Psoas muscle (tissue), 8 donors: ENCODE data around the gene YPEL3. TPM values are rescaled to one million over a fixed set of nuclear protein-coding genes. Genes with fewer than 3 reads are reported as not detected.

Experiments used
- ATAC-seq, 4 donors: fragments of 200-7000 bp; cut with Tn5 transposase; one replicate each; pipeline ENCODE4 v1.9.1; 2020; ENCODE audit warnings: moderate library complexity in 3 of 4, mild to moderate bottlenecking in 2 of 4
- DNase-seq, 2 donors: peaks; one replicate each; pipeline ENCODE4 v3.0.0-alpha.2; 2020
- H3K27ac ChIP-seq: fragments of 200-600 bp; one replicate; pipeline ENCODE4 v1.8.0; 2022
- H3K27me3 ChIP-seq, 3 donors: fragments of 200-600 bp in 1 of 3; one replicate each; pipeline versions ENCODE4 v1.6.1 to v1.8.0; 2013 to 2022; ENCODE audit warnings: low read length in 2 of 3, mild to moderate bottlenecking in 2 of 3, moderate library complexity in 1 of 3; ENCODE audit not compliant: insufficient read depth in 3 of 3
- H3K36me3 ChIP-seq, 2 donors: fragments of 200-600 bp in 1 of 2; one replicate each; pipeline versions ENCODE4 v1.6.1 to v1.8.0; 2013 to 2022; ENCODE audit warnings: low read depth in 1 of 2, mild to moderate bottlenecking in 1 of 2, moderate library complexity in 1 of 2; ENCODE audit not compliant: insufficient read depth in 1 of 2
- H3K4me1 ChIP-seq: fragments of 200-600 bp; one replicate; pipeline ENCODE4 v1.8.0; 2022
- H3K4me3 ChIP-seq: fragments of 200-600 bp; one replicate; pipeline ENCODE4 v1.8.0; 2022; ENCODE audit warnings: mild to moderate bottlenecking
- H3K9me3 ChIP-seq: fragments of 200-600 bp; one replicate; pipeline ENCODE4 v1.8.0; 2022
- CTCF ChIP-seq: fragments of 200-600 bp; IDR thresholded peaks from one replicate; pipeline ENCODE4 v1.8.0; 2022; ENCODE audit warnings: antibody characterized with exemption
- WGBS, 3 donors: extraction: QIAGEN DNeasy Blood & Tissue Kit; methylation state at CpG; one replicate each; pipeline versions ENCODE4 v1.1.6 to v1.1.7; 2013; 5-methylcytosine and 5-hydroxymethylcytosine counted together
- intact Hi-C, 2 donors: fragments of 100-400 bp; cut with DNase I; formaldehyde crosslinking; loops; one replicate each; pipeline versions ENCODE4 v1.11.0 to v1.14.2; 2022
- polyA plus RNA-seq, 3 donors: library from polyadenylated mRNA; stranded (reverse); fragments of 200-250 nt; gene quantifications; one replicate each; pipeline ENCODE4 v1.2.3, GENCODE V29; 2013
- total RNA-seq, 4 donors: library from RNA; stranded (reverse); fragmentation: NEBNext Ultra II Directional in 2 of 4; extraction: Animal tissue kit (Norgen Biotek cat#: 25700) in 2 of 4; gene quantifications; one replicate each; pipeline versions ENCODE4 v1.2.1 to v1.2.4, GENCODE V29; 2021 to 2023
- donor health status: healthy with polysubstance abuse.
- donor health status: DM: no; HTN: no; CAD: no; lungs with moderate emphysema.
- donor health status: Bipolar disorder and iron deficiency.
- donor health status: healthy.
- donor health status: DM: yes; HTN: yes; CAD: no.
- donor health status: DM: no; HTN: no; CAD: no.
- donor health status: DM: no; HTN: no; CAD: no.
- donor health status: DM: yes; HTN: yes; CAD: no.

Gene YPEL3
- total and polyA plus RNA-seq, 7 donors, result 24.8 to 156 (median 72.8) TPM

- Histone ChIP-seq H3K4me1 (no peaks in the 10 kb centered on the region), H3K9me3 (no peaks in the 10 kb centered on the region), H3K36me3 (peaks cover 0 to 60% of the 10 kb centered on the region in 2 donors), H3K27ac (peak overlapping the region; percentile 46), H3K27me3 (no peaks in the 10 kb centered on the region), H3K4me3 (no peak overlapping the region)
- intact Hi-C loops, result no loop called here
- DNase-seq (peak in 1 of 2 donors; percentile 52), ATAC-seq (peak in 2 of 4 donors; percentile 42)
- 40 to 54% (median 44%) methylated on average over 3 of the region's 3 CpGs for WGBS, 3 donors
- TF ChIP-seq CTCF, result no peak
Observed at GRCh38 chr16:30085247-30085646, 10.8 kb downstream of the YPEL3 start.

- Histone ChIP-seq H3K36me3 (peaks cover 0 to 65% of the 10 kb centered on the region in 2 donors), H3K4me1 (no peaks in the 10 kb centered on the region), H3K27me3 (no peaks in the 10 kb centered on the region), H3K27ac (peak overlapping the region; percentile 46), H3K4me3 (no peak overlapping the region), H3K9me3 (no peaks in the 10 kb centered on the region)
- peak; percentile 68 to 90 for DNase-seq
- TF ChIP-seq CTCF, result no peak
- WGBS, 3 donors, result 49 to 58% (median 52%) methylated on average over 17 of the region's 17 CpGs
- intact Hi-C loops, result no loop called here
- ATAC-seq, result peak; percentile 10 to 52 (median 38)
Observed at GRCh38 chr16:30084816-30085159, 11.2 kb downstream of the YPEL3 start.

- Histone ChIP-seq H3K4me3 (no peak overlapping the region), H3K36me3 (peaks cover 0 to 70% of the 10 kb centered on the region in 2 donors), H3K9me3 (no peaks in the 10 kb centered on the region), H3K27me3 (no peaks in the 10 kb centered on the region), H3K4me1 (no peaks in the 10 kb centered on the region), H3K27ac (no peak overlapping the region)
- no peak for TF ChIP-seq CTCF
- WGBS, 3 donors, result 72 to 79% (median 79%) methylated on average over 13 to 18 of the region's 18 CpGs
- ATAC-seq (peak in 1 of 4 donors; percentile 4), DNase-seq (no peak)
- intact Hi-C loops, result no loop called here
Observed at GRCh38 chr16:30084096-30084815, 11.8 kb downstream of the YPEL3 start.

- Histone ChIP-seq H3K27me3 (no peaks in the 10 kb centered on the region), H3K9me3 (no peaks in the 10 kb centered on the region), H3K4me1 (peaks cover 3% of the 10 kb centered on the region), H3K27ac (no peak overlapping the region), H3K36me3 (peaks cover 0 to 78% of the 10 kb centered on the region in 2 donors), H3K4me3 (no peak overlapping the region)
- WGBS, 3 donors, result 85 to 90% (median 85%) methylated on average over 24 of the region's 24 CpGs
- DNase-seq, result no peak
- no peak for TF ChIP-seq CTCF
- intact Hi-C loops, result loop anchor here in 1 of 2 donors (1.0 kb wide), 1 partner anchor 12 kb away; no protein-coding TSS in a partner anchor
- no peak for ATAC-seq
Observed at GRCh38 chr16:30083216-30084055, 12.6 kb downstream of the YPEL3 start.
